Right renal cortex interstitium (tissue), 3 donors: Measurements from ENCODE around the gene PFDN1. TPM values are rescaled to one million over a fixed set of nuclear protein-coding genes. Genes with fewer than 3 reads are reported as not detected.
"Not testable (repeated sequence)": the region's sequence is repeated elsewhere in the genome, so short reads cannot be mapped to it uniquely, and the experiment has no call there.

Experiments used
- DNase-seq, 3 donors: peaks; one replicate each; pipeline ENCODE4 v3.0.0-alpha.2; 2013; ENCODE audit warnings: low read depth in 3 of 3, low spot score in 2 of 3
- polyA plus RNA-seq, 3 donors: library from polyadenylated mRNA; unstranded; fragments of 120-200 nt; gene quantifications; one replicate each; pipeline ENCODE4 v1.2.1, GENCODE V29; 2013; ENCODE audit not compliant: insufficient read length in 3 of 3

PFDN1 gene
- polyA plus RNA-seq, 3 donors = 116 to 134 (median 125) TPM

- DNase-seq = no peak
Observed at GRCh38 chr5:140219068-140219991, 83.6 kb downstream of the PFDN1 start.

GRCh38 chr5:140217299-140218026 lies 85.4 kb downstream of the PFDN1 start:
- DNase-seq = no peak

GRCh38 chr5:140216478-140217074 lies 86.3 kb downstream of the PFDN1 start:
- no peak for DNase-seq

- no peak for DNase-seq
Observed at GRCh38 chr5:140215276-140215675, 87.6 kb downstream of the PFDN1 start.

GRCh38 chr5:140214831-140215230 lies 88.1 kb downstream of the PFDN1 start:
- DNase-seq = no peak

- DNase-seq = no peak
Observed at GRCh38 chr5:140213370-140213983, 89.4 kb downstream of the PFDN1 start.

GRCh38 chr5:140208065-140208464 lies 94.8 kb downstream of the PFDN1 start:
- no peak for DNase-seq

- no peak for DNase-seq
Observed at GRCh38 chr5:140207250-140207964, 95.5 kb downstream of the PFDN1 start.

GRCh38 chr5:140205952-140206351 lies 96.9 kb downstream of the PFDN1 start:
- no peak for DNase-seq

- DNase-seq = no peak
Observed at GRCh38 chr5:140205216-140205615, 97.7 kb downstream of the PFDN1 start.

GRCh38 chr5:140202610-140203009 lies 100.3 kb downstream of the PFDN1 start:
- no peak for DNase-seq

- DNase-seq = no peak
Observed at GRCh38 chr5:140202078-140202477, 100.8 kb downstream of the PFDN1 start.

- not testable (repeated sequence) for DNase-seq
Observed at GRCh38 chr5:140198915-140199314, 104.0 kb downstream of the PFDN1 start.

- DNase-seq = no peak
Observed at GRCh38 chr5:140197023-140197422, 105.9 kb downstream of the PFDN1 start.

GRCh38 chr5:140196115-140196814 lies 106.6 kb downstream of the PFDN1 start:
- no peak for DNase-seq

Other genes with a start within 250 kb of the PFDN1 start
- gene PURA, start 189.0 kb downstream of the PFDN1 start, polyA plus RNA-seq = 10 to 100 TPM; 11.6 to 12.0 (median 11.9) TPM
- 1 to 10 TPM; 6.3 to 7.3 (median 7.2) TPM for gene IGIP, start 177.2 kb downstream of the PFDN1 start, polyA plus RNA-seq
- gene CYSTM1, start 127.9 kb downstream of the PFDN1 start, polyA plus RNA-seq = 10 to 100 TPM; 67.3 to 74.9 (median 71.4) TPM
- gene HBEGF, start 43.5 kb upstream of the PFDN1 start, polyA plus RNA-seq = 10 to 100 TPM in 1 of 3 donors, 1 to 10 TPM in 2; 8.6 to 11.4 (median 10.0) TPM
- gene SLC4A9, start 57.1 kb upstream of the PFDN1 start, polyA plus RNA-seq = 10 to 100 TPM; 18.1 to 28.6 (median 23.9) TPM
- gene ANKHD1, start 98.7 kb upstream of the PFDN1 start, polyA plus RNA-seq = 100 to 1,000 TPM; 108 to 114 (median 111) TPM
- 10 to 100 TPM in 1 of 3 donors, 1 to 10 TPM in 2; 9.8 to 11.5 (median 9.9) TPM for gene EIF4EBP3, start 244.6 kb upstream of the PFDN1 start, polyA plus RNA-seq